Measurements from ENCODE around the gene VTN.
"Not testable (repeated sequence)": the region's sequence is repeated elsewhere in the genome, so short reads cannot be mapped to it uniquely, and the experiment has no call there.

The VTN gene

GRCh38 chr17:28342313-28342712, 27.8 kb downstream of the VTN start:
- DNase-seq (ENCODE audit: low read depth) = no peak

DNA sequence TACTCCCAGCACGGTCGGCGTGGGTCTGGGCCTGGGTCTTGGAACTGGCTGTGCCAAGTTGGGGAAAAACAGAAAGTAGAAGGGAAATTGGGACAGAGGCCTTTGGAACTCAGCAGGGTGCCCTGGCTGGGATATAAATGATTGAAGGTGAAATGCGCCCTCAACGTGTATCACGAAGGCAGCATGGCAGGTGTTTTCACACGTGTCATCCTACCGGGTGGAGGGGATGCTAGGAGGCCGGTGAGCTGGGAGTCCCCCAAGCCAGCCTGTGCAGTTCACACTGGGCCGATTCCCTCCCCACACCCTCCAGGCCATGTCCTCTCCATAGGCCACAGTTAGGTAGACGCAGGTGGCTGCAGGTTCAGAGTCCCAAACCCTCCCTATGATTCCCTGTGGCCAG, 28.6 kb downstream of the VTN start:
- DNase-seq (ENCODE audit: low read depth) = no peak

DNA sequence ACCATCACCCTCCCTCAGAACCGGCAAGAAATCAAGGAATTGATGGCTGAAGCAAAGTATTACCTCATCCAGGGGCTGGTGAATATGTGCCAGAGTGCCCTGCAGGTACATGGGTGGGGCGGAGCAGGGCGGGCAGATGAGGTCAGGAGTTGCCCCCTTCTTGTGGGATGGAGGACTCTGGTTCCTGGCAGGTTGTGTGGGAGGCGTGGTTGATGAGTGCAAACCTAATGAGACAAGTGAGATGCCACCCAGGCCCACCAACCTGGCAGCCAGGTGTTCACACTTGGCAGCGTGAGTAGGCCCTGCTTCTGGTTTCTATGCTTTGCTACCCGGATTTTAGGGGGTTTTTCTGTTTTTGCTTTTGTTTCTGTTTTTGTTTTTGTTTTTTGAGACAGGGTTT, 29.7 kb downstream of the VTN start:
- DNase-seq (ENCODE audit: low read depth) = no peak

DNA sequence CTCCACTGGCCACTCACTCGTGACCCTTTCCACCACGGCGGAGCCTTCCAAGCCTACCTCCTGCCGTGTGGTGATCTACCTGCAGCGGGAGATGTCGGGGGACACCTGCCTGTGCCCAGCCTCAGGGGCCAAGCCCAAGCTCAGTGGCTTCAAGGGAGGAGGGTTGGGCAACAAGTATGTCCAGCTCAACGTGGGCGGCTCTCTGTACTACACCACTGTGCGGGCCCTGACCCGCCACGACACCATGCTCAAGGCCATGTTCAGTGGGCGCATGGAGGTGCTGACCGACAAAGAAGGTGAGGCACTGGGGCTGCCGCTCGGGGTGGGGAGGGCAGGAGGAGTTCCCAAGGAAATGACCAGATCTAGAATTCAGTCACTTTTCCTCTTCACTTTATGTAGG, 30.7 kb downstream of the VTN start:
- DNase-seq (ENCODE audit: low read depth) = no peak

- not testable (repeated sequence) for DNase-seq (ENCODE audit: low read depth)
Measured at GRCh38 chr17:28338769-28339212, 31.3 kb downstream of the VTN start.

DNA sequence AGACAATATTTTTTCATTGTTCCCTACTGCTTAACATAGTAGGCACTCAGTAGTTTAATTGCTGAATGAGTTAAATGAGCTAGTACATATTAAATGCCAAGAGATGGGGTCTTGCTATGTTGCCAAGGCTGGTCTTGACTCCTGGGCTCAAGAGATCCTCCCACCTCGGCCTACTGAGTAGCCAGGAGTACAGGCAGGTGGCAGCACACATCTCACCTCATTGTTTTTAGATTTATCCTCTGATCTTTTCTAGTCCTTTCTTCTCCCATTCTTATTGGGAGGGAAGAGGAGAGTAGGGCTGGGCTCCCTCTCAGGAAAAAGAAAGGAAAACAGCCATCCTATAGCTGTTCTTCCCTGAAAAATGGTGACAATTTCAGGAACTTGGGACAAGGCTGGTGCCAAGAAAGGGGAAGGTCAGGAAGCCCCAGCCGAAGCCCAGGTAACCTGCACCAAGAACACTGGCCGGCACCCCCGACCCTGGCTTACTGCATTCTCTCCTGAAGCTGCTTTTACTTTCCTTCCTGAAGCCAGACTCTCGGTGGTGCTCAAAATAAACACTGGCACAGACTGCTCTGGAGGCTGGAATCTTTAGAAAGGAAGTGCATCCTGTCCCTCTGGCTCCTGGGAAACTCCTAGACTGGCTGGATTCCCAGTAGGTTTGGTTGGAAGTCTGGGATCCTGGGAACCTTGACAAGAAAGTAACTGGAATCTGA, 31.9 kb downstream of the VTN start:
- DNase-seq (ENCODE audit: low read depth) = no peak

DNA sequence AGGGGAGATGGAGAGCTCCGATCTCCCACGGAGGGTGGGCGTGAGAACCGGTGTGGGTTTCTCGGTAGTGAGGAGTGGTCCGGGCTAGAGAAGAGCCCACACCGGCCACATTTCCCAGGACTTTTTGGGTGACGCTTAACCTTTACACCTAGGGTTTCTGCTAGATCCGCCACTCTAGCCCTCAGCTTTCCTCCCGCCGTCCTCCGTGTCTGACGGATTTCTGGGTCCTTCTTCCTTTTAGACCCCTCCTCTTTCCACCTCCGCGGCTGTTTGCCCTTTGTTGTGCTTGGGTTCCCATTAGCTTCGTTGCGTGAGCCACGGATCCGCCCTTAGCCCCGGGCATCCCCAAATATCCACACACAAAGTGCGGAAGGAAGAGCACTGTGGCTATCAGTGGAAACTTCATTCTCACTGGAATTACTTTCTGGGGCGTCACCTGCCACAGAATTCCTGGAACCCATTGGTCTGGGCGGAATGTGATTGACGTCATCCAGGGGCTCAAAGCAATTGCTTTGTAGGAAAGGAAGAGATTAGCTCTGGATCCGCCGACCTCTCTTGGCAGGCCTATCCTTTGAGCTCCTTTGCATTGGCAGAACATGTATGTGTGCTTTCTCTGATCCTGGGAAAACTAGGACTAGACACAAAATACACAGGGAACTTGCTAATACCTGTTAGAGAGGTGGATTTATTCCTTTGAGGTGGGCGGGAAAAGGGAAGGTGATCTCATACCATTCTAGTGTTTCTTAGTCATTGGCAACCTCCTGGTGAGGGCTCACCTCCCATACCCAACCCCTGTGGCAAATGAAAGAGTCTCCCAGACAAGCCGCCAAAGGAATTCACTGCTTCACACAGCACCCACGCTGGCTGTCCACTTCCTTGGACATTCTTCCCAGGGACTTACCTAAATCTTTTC, 33.9 kb downstream of the VTN start:
- DNase-seq (ENCODE audit: low read depth) = no peak

DNA sequence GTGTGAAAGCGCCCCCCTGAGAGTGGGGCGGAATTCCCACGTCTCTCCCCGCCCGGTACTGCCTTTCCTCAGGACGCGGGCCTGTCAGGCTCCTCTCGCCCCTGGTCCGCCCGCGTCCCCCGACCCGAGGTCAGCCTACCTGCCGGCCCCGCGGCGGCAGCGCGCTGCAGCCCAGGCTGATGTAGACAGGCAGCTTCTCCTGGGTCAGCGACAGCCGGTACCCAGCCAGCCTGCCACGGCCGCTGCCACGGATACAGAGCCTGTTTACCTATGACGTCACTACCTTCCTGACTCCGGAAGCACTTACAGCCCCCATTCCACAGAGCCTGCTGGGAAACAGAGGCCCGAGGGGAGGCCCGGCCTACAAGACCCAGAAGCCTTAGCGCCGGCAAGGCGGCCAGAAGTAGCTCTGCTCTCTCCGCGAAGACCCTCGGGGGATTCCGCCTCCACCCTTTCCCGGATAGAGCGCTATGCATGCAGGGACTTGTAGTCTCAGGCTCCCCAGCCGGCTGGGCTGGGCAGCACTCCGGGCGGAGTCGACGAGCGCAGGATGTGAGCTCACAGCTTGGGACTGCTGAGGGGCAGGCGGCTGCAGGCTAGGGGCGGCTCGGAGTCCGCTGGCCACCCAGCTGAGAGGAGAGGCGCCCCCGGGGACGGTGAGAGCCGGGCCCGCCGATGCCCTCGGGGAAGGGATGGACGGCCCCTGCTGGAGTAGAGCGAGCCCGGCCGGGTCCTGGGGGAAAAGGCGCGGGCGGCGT, 34.7 kb downstream of the VTN start, which contains the start of the genes IFT20 and TNFAIP1:
TSS of gene IFT20 (minus strand) at position 272 of the 758 bp plus-strand sequence. CDS start 3,487 bp downstream, outside the sequence.
TSS of gene TNFAIP1 (plus strand) at position 561 of the 758 bp plus-strand sequence. CDS start 3,761 bp downstream, outside the sequence.
- DNase-seq (ENCODE audit: low read depth) = peak; percentile 93

DNA sequence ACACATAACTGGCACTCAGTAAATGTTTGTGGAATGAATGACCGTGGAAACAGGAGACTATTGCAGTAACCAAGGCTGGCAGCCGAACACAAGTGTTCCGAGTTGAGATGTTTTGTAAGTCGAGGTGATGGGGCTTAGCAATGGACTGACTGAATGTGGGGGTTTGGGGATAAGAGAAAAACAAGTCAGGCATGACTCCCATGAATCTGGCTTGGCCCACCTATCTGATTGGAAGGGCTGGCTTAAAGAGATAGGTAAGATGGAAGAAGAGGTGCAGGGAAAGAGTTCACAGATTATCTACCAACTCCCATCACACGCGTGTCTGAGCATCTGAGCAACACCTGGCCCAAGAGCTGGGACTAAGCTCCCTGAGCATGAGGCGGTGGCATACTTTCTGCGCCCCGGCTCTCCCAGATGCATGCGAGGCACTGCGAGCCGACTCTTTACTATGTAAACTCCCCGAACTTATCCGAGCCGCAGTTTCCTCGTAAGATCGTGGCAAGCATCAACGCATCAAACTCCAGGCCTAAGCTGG, 35.4 kb downstream of the VTN start:
- DNase-seq (ENCODE audit: low read depth) = no peak

GRCh38 chr17:28334171-28334570, 35.9 kb downstream of the VTN start:
- no peak for DNase-seq (ENCODE audit: low read depth)

- DNase-seq (ENCODE audit: low read depth) = no peak
Measured at GRCh38 chr17:28333083-28333746, 36.9 kb downstream of the VTN start.

GRCh38 chr17:28331891-28332420, 38.2 kb downstream of the VTN start:
- no peak for DNase-seq (ENCODE audit: low read depth)

DNA sequence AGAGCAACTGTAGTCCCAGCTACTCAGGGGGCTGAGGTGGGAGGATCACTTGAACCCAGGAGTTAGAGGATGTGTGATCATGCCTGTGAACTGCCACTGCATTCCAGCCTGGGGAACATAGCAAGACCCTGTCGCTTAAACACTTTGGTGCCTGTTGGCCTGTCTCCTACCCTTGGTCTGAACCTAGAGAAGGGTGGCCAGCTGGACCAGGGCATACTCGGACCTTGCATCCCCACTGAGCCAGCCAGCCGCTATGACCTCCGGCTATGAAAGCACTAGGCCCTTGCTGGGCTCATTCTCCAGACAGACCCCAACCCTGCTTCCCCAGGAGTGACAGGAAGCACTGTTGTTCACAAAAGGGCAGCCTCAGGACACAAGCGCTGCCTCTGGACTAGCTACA, 39.4 kb downstream of the VTN start:
- DNase-seq (ENCODE audit: low read depth) = no peak

GRCh38 chr17:28328325-28328724, 41.8 kb downstream of the VTN start:
- no peak for DNase-seq (ENCODE audit: low read depth)

GRCh38 chr17:28327709-28328108, 42.4 kb downstream of the VTN start:
- no peak for DNase-seq (ENCODE audit: low read depth)

DNA sequence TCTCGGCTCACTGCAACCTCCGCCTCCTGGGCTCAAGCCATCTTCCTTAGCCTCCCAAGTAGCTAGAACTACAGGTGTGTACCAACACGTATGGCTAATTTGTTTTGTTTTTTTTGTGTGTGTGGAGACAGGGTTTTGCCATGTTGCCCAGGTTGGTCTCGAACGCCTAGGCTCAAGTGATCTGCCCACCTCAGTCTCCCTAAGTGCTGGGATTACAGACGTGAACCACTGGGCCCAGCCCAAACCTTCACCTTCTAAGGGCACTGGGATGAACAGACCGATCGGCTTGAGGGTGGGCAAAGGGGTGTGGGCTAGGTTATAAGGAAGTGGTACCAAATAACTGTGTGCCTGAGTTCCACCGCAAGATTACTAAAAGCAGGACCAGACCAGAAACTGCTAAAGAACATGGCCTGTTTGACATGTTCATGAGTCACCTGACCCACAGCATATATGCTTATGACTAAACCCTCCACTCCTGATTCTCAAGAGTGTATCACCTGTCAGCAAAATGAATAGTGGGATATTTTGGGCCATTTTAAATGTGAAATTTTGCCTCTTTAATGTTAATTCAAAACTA, 43.0 kb downstream of the VTN start:
- DNase-seq (ENCODE audit: low read depth) = no peak

DNA sequence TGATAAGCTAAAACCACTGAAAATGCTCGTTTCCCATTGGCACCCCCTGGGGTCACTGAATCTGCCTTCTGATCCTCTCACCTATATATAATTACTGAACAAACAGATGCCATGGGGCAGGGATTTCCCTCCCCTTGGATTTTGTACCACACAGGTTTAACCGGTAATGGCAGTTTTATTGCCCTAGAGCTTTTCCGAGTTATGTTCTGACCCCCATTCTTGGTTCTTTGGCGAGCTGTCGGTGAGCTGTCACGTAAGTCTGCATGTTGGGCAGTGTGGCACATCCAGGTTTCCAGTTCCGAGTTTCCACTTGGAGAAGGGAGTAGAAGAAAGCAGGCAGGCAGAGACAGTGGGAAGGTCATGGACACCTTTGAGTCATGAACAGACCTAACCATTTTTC, 44.0 kb downstream of the VTN start:
- DNase-seq (ENCODE audit: low read depth) = no peak

- no peak for DNase-seq (ENCODE audit: low read depth)
Measured at GRCh38 chr17:28325211-28325610, 44.9 kb downstream of the VTN start.

- DNase-seq (ENCODE audit: low read depth) = no peak
Measured at GRCh38 chr17:28324781-28325180, 45.3 kb downstream of the VTN start.

DNA sequence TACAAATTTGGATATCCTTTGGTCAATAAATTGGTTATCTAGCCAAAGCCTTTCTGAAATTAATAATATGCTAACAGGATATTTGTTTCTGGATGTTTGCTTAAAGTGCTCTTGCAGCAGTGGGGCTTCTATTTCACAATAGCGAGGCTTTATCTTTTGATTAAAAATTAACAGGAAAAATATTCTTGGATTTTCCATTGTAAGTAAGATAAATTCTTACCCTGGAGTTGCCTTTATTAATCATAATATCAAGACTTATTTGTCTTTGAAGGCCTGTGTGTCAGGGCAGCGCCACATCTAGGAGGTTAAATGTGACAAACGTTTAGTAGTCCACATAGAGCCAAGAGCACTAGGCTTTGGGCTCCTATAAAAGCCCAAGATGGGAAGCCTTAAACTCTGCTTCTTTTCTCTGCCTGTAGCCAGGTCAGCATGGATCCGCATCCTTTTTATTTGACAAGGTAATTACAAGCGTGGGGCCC, 45.8 kb downstream of the VTN start:
- no peak for DNase-seq (ENCODE audit: low read depth)

All from stimulated activated CD8-positive, alpha-beta memory T cell treated with anti-CD3 and anti-CD28 coated beads, Interleukin-12 subunit alpha, Interleukin-12 subunit beta, amount 100 ng/mL, for 4 hours (primary cell).